ENCODE data around the gene ZFAND2A.

DNA sequence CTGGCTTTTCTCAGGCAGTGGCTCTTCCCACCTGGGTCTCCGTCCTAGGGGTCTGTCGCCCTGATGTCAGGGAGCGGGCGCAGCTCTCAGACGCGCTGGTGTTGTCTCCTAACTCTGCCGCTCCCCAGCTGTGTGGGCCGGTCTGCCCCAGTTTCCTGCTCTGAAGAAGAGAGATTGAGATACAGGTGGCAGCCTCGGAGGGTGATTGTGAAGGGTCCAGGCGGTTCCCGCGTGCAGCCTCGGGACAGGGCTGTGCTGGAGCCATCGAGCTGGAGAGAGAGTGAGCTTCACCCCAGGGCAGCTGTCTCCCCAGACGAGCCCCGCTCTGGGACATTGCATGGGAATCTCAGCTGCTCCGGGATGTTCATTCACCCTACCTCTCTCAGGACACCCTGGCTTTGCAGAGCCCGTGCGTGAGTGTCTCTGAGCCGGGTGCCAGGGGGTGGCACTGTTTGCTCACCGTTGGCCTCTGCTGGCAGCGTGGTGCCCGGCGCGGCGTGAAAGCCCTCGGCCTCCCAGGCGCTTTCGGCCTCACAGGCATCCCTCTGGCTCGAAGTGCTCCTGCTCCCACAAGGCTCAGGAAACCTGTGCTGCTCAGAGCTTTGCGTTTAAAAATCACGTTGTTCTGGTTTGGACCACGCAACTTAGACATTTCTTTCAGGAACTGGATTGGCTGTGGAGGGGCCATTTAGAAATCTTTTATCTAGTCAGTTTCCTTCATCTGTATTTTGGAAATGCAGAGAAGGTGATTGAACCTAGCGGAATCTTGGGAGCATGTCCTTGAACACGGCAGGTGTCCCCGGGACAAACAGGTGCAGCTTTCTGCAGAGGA, 33.8 kb upstream of the ZFAND2A start:
- TF ChIP-seq CTCF (IDR thresholded peaks at IDR 0.05): peak; percentile 61
- no peak for TF ChIP-seq EZH2 (IDR thresholded peaks at IDR 0.05)
- TF ChIP-seq EZH2phosphoT487 (IDR thresholded peaks at IDR 0.05): no peak

Measured in neural progenitor cell (in vitro differentiated cells).